Osteocyte (in vitro differentiated cells): Measurements from ENCODE around the gene NACA. TPM values are rescaled to one million over a fixed set of nuclear protein-coding genes. Genes with fewer than 3 reads are reported as not detected.

Source experiments
- DNase-seq: peaks from one replicate; pipeline ENCODE4 v3.0.0; 2021; ENCODE audit warnings: mixed read lengths; ENCODE audit not compliant: unreplicated experiment; ENCODE audit errors: extremely low spot score
- H3K27ac Mint-ChIP-seq: one replicate; pipeline ENCODE4 v1.8.0; 2021; ENCODE audit warnings: mild to moderate bottlenecking, mixed read lengths; ENCODE audit not compliant: unreplicated experiment
- H3K27me3 Mint-ChIP-seq: one replicate; pipeline ENCODE4 v1.8.0; 2021; ENCODE audit warnings: mixed read lengths; ENCODE audit not compliant: unreplicated experiment
- H3K36me3 Mint-ChIP-seq: one replicate; pipeline ENCODE4 v1.8.0; 2021; ENCODE audit warnings: mixed read lengths; ENCODE audit not compliant: unreplicated experiment
- H3K4me1 Mint-ChIP-seq: one replicate; pipeline ENCODE4 v1.8.0; 2021; ENCODE audit warnings: mixed read lengths; ENCODE audit not compliant: unreplicated experiment
- H3K4me3 Mint-ChIP-seq: one replicate; pipeline ENCODE4 v1.8.0; 2021; ENCODE audit warnings: mild to moderate bottlenecking, moderate library complexity, mixed read lengths; ENCODE audit not compliant: unreplicated experiment
- H3K9me3 Mint-ChIP-seq: one replicate; pipeline ENCODE4 v1.8.0; 2021; ENCODE audit warnings: mixed read lengths; ENCODE audit not compliant: unreplicated experiment
- total RNA-seq: library from RNA; stranded (reverse); gene quantifications from 2 replicates; pipeline ENCODE4 v1.2.1, GENCODE V29; 2021
- TF ChIP-seq, protein P1 (sequence below): fragments of 200-600 bp; sonication (generic); IDR thresholded peaks from 2 replicates; pipeline ENCODE4 v1.5.0; 2021; ENCODE audit warnings: antibody characterized with exemption, mild to moderate bottlenecking, moderate library complexity

NACA gene
- total RNA-seq, 1 donor from 2014 or later, result 791 TPM

DNA sequence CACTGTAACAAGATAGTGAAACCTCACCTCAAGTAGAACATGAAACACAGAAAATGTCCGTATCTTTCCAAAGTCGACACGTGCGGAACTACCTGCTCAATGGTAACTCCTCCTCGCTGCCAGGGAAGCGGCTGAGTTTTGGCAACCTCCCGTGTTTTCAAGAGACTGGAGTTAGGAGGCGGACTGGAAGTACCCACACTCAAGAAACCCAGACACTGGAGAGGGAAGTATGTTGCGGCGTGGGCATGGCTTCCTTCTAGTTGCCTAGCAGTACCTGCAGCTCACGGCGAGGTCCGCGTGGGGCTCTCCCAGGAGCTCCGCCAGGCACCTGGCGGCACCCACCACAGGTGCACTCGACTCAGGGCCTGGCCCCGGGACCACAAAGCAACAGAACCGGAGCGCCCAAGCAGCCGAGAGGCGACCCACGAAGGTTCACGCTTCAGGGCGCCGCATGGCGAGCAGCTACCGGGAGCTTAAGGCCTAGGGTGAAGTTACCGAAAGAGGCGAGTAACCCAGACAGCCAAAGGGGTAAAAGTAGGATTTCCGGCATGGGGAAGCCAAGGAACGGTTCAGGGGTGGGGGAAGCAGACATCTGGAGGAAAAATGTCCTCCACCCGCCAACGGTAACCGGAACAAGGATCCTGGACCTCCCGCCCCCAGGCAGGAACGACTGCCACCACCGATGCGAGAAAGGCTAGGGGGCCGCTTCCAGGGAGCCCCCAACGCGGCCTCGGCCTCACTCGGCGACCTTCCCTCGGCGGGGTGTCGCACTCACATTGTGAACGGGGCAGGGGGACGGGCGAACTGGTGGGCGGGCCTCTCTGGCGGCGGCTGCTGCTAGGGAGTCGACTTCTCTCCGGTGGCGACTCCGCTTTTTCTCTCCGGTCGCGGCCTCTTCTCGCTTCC, 37.6 kb downstream of the NACA start:
- TF ChIP-seq, protein P1, sequence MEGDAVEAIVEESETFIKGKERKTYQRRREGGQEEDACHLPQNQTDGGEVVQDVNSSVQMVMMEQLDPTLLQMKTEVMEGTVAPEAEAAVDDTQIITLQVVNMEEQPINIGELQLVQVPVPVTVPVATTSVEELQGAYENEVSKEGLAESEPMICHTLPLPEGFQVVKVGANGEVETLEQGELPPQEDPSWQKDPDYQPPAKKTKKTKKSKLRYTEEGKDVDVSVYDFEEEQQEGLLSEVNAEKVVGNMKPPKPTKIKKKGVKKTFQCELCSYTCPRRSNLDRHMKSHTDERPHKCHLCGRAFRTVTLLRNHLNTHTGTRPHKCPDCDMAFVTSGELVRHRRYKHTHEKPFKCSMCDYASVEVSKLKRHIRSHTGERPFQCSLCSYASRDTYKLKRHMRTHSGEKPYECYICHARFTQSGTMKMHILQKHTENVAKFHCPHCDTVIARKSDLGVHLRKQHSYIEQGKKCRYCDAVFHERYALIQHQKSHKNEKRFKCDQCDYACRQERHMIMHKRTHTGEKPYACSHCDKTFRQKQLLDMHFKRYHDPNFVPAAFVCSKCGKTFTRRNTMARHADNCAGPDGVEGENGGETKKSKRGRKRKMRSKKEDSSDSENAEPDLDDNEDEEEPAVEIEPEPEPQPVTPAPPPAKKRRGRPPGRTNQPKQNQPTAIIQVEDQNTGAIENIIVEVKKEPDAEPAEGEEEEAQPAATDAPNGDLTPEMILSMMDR, result no peak
- Mint-ChIP-seq H3K9me3 (no peaks in the 10 kb centered on the region), H3K27me3 (no peaks in the 10 kb centered on the region), H3K36me3 (peaks cover 12% of the 10 kb centered on the region), H3K4me1 (peaks cover 42% of the 10 kb centered on the region), H3K4me3 (peak overlapping the region; percentile 98), H3K27ac (peak overlapping the region; percentile 99)
- no peak for DNase-seq

DNA sequence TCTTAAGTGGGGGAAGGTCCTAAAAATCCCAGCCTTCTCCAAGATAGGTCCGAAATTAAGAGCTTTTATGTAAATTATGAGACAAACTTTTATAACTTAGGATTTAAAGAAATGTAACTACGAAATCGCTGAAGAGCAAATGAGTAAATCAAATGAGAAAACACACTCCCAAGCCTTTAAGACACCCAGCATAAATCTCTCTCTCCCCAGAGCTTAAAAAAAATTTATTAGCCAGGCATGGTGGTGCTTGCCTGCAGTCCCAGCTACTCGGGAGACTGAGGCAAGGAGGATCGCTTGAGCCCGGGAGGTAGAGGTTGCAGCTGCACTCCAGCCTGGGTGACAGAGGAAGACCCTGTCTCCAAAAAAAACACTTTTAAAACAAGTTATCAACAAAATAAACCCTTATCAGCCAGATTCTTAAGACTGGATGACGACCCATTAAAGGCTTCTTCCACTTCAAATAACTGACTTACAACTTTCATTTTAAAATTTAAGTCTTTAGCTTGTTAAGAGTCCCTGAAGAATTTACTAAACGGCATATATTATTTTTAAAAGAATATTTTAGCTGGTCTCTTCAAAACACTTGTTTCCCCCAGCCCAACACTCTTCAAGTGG, 40.2 kb downstream of the NACA start:
- no peaks in the 10 kb centered on the region for H3K9me3 Mint-ChIP-seq
- peak; percentile 40 for DNase-seq
- peak overlapping the region; percentile 71 for H3K27ac Mint-ChIP-seq
- H3K4me3 Mint-ChIP-seq, result peak overlapping the region; percentile 66
- peaks cover 50% of the 10 kb centered on the region for H3K4me1 Mint-ChIP-seq
- H3K36me3 Mint-ChIP-seq, result peaks cover 15% of the 10 kb centered on the region
- H3K27me3 Mint-ChIP-seq, result no peaks in the 10 kb centered on the region
- TF ChIP-seq, protein P1, result no peak

DNA sequence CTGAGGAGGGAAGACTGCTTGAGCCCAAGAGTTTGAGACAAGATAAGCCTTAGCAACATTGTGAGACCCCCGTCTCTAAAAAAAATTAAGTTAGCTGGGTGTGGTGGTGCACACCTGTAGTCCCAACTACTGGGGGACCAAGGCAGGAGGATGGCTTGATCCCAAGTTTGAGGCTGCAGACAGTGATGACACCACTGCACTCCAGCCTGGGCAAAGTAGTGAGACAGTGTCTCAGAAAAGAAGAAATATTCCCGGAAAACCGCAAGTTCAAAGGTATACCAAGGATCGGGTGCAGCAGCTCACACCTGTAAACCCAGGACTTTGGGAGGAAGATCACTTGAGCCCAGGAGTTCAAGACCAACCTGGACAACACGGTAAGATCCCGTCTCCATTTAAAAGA, 42.8 kb downstream of the NACA start:
- Mint-ChIP-seq H3K9me3 (no peaks in the 10 kb centered on the region), H3K27ac (peak overlapping the region; percentile 31), H3K4me3 (no peak overlapping the region), H3K36me3 (peaks cover 17% of the 10 kb centered on the region), H3K27me3 (no peaks in the 10 kb centered on the region), H3K4me1 (peaks cover 40% of the 10 kb centered on the region)
- TF ChIP-seq, protein P1, result no peak
- no peak for DNase-seq

DNA sequence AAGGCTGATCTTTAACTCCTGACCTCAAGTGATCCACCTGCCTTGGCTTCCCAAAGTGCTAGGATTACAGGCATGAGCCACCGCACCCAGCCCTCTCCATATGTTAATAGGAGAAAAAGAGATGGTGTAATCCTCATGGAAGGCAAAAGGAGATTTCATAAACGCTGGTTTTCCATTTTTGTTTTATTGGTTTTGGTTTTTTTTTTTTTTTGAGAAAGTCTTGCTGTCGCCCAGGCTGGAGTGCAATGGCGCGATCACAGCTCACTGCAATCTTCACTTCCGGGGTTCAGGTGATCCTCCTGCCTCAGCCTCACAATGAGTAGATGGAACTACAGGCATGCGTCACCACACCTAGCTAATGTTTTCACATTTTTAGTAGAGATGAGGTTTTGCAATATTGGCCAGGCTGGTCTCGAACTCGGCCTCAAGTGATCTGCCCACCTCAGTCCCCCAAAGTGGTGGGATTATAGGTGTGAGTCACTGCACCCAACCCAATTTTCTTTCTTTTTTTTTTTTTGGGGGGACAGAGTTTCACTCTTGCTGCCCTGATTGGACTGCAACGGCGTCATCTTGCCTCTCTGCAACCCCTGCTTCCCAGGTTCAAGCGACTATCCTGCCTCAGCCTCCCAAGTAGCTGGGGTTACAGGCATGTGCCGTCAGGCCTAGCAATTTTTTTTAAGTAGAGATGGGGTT, 45.1 kb downstream of the NACA start:
- no peak for DNase-seq
- Mint-ChIP-seq H3K4me3 (no peak overlapping the region), H3K9me3 (no peaks in the 10 kb centered on the region), H3K27me3 (no peaks in the 10 kb centered on the region), H3K27ac (peak overlapping the region; percentile 47), H3K36me3 (peaks cover 17% of the 10 kb centered on the region), H3K4me1 (peaks cover 29% of the 10 kb centered on the region)
- TF ChIP-seq, protein P1, result no peak
